Rectal smooth muscle tissue (tissue), 1 donor: ENCODE measurements around the gene LAT.

Experiments used
- H3K27ac ChIP-seq: one replicate; pipeline ENCODE4 v1.7.0; 2013; ENCODE audit warnings: low read depth, low read length, inconsistent platforms
- H3K27me3 ChIP-seq: one replicate; pipeline ENCODE4 v1.7.0; 2013; ENCODE audit warnings: low read length; ENCODE audit not compliant: control insufficient read depth, insufficient read depth
- H3K36me3 ChIP-seq: one replicate; pipeline ENCODE4 v1.7.0; 2013; ENCODE audit warnings: low read length; ENCODE audit not compliant: control insufficient read depth, insufficient read depth
- H3K4me1 ChIP-seq: one replicate; pipeline ENCODE4 v1.7.0; 2013; ENCODE audit warnings: low read length; ENCODE audit not compliant: control insufficient read depth, insufficient read depth
- H3K4me3 ChIP-seq: one replicate; pipeline ENCODE4 v1.7.0; 2013; ENCODE audit warnings: low read length
- H3K9ac ChIP-seq: one replicate; pipeline ENCODE4 v1.7.0; 2013; ENCODE audit warnings: low read length

The LAT gene

DNA sequence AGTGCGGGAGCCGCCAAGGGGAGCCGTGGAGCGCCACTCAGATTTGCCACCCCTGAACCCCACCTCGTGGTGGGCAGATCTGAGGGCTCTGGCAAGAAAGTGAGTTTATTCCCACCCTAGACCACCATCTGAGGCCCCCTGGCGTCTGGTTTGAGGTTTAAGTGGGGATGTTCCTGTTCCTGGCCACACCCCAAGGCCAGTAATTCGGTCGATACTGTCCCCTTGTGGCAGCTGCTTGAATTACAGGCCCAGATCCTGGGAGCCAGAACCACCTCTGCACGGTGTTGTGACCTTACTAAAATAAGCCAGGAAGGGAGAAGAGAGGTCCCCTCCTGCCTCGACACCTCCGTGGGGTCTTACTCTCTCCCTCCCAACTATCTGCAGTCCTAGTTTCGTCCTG lies 3.3 kb upstream of the LAT start:
- Histone ChIP-seq H3K9ac (no peak overlapping the region), H3K27ac (no peak overlapping the region), H3K4me3 (no peak overlapping the region), H3K36me3 (peaks cover 20% of the 10 kb centered on the region), H3K4me1 (no peaks in the 10 kb centered on the region), H3K27me3 (no peaks in the 10 kb centered on the region)

- H3K9ac ChIP-seq, result no peak overlapping the region
- H3K27me3 ChIP-seq, result no peaks in the 10 kb centered on the region
- H3K4me3 ChIP-seq, result no peak overlapping the region
- H3K27ac ChIP-seq, result no peak overlapping the region
- peaks cover 23% of the 10 kb centered on the region for H3K36me3 ChIP-seq
- H3K4me1 ChIP-seq, result no peaks in the 10 kb centered on the region
These were observed 2.4 kb upstream of the LAT start for GRCh38 chr16:28982418-28982817.

DNA sequence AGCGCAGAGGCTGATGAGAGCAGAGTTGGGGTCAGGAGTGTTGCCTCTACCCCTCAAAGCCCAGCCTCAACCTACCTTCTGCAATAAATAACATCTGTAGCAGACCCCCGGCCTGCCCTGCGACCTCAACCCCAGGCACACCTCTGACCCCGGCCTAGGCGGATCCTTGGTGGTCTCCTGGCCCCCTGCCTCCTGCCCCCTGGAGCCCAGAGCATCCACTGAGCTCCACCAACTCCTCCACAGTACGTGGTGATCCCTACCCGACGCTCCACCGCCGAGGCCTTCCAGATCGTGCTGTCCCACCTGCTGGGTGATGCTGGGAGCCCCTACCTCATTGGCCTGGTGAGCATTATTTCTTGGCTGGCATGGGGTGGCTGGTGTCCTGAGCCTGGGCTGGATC lies 1.9 kb upstream of the LAT start:
- H3K36me3 ChIP-seq, result peaks cover 22% of the 10 kb centered on the region
- no peak overlapping the region for H3K27ac ChIP-seq
- H3K4me3 ChIP-seq, result no peak overlapping the region
- H3K4me1 ChIP-seq, result no peaks in the 10 kb centered on the region
- H3K27me3 ChIP-seq, result no peaks in the 10 kb centered on the region
- H3K9ac ChIP-seq, result no peak overlapping the region

DNA sequence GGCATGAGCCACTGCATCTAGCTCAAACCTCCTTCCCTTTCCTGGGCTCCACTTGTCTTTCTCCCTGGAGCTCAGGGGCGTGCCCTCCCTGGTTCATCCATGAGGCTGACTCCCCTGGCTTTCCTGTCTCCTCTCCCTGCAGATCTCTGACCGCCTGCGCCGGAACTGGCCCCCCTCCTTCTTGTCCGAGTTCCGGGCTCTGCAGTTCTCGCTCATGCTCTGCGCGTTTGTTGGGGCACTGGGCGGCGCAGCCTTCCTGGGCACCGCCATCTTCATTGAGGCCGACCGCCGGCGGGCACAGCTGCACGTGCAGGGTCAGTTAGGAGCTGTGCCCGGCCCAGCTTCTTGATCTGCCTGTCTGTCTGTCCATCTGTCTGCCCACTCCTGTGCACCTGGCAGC lies 1.2 kb upstream of the LAT start:
- H3K4me1 ChIP-seq, result no peaks in the 10 kb centered on the region
- no peak overlapping the region for H3K27ac ChIP-seq
- no peaks in the 10 kb centered on the region for H3K27me3 ChIP-seq
- H3K36me3 ChIP-seq, result peaks cover 16% of the 10 kb centered on the region
- no peak overlapping the region for H3K9ac ChIP-seq
- H3K4me3 ChIP-seq, result no peak overlapping the region

GRCh38 chr16:28984091-28984490 lies 761 bp upstream of the LAT start:
- H3K4me3 ChIP-seq, result no peak overlapping the region
- no peaks in the 10 kb centered on the region for H3K4me1 ChIP-seq
- no peaks in the 10 kb centered on the region for H3K27me3 ChIP-seq
- H3K27ac ChIP-seq, result no peak overlapping the region
- peaks cover 16% of the 10 kb centered on the region for H3K36me3 ChIP-seq
- H3K9ac ChIP-seq, result no peak overlapping the region

GRCh38 chr16:28985211-28986041 lies 574 bp downstream of the LAT start:
- Histone ChIP-seq H3K27ac (no peak overlapping the region), H3K27me3 (no peaks in the 10 kb centered on the region), H3K4me1 (no peaks in the 10 kb centered on the region), H3K9ac (peak overlapping the region; percentile 38), H3K4me3 (peak overlapping the region; percentile 53), H3K36me3 (peaks cover 16% of the 10 kb centered on the region)

GRCh38 chr16:28986046-28986445 lies 1.2 kb downstream of the LAT start:
- H3K36me3 ChIP-seq, result peaks cover 16% of the 10 kb centered on the region
- H3K4me1 ChIP-seq, result no peaks in the 10 kb centered on the region
- no peak overlapping the region for H3K27ac ChIP-seq
- H3K9ac ChIP-seq, result no peak overlapping the region
- H3K27me3 ChIP-seq, result no peaks in the 10 kb centered on the region
- H3K4me3 ChIP-seq, result peak overlapping the region; percentile 53

- H3K4me1 ChIP-seq, result no peaks in the 10 kb centered on the region
- peak overlapping the region; percentile 18 for H3K4me3 ChIP-seq
- peaks cover 13% of the 10 kb centered on the region for H3K36me3 ChIP-seq
- no peaks in the 10 kb centered on the region for H3K27me3 ChIP-seq
- H3K9ac ChIP-seq, result no peak overlapping the region
- H3K27ac ChIP-seq, result no peak overlapping the region
These were observed 1.6 kb downstream of the LAT start for GRCh38 chr16:28986492-28986891.

GRCh38 chr16:28987170-28987853 lies 2.5 kb downstream of the LAT start:
- H3K4me3 ChIP-seq, result no peak overlapping the region
- H3K9ac ChIP-seq, result no peak overlapping the region
- peaks cover 7% of the 10 kb centered on the region for H3K36me3 ChIP-seq
- H3K27me3 ChIP-seq, result no peaks in the 10 kb centered on the region
- no peaks in the 10 kb centered on the region for H3K4me1 ChIP-seq
- H3K27ac ChIP-seq, result no peak overlapping the region

- Histone ChIP-seq H3K4me1 (no peaks in the 10 kb centered on the region), H3K9ac (no peak overlapping the region), H3K27me3 (no peaks in the 10 kb centered on the region), H3K27ac (no peak overlapping the region), H3K4me3 (no peak overlapping the region), H3K36me3 (peaks cover 3% of the 10 kb centered on the region)
These were observed 4.5 kb downstream of the LAT start for GRCh38 chr16:28989363-28989762.

GRCh38 chr16:28990375-28991040 lies 5.7 kb downstream of the LAT start:
- H3K27me3 ChIP-seq, result no peaks in the 10 kb centered on the region
- no peak overlapping the region for H3K27ac ChIP-seq
- H3K4me3 ChIP-seq, result no peak overlapping the region
- no peaks in the 10 kb centered on the region for H3K4me1 ChIP-seq
- peaks cover 3% of the 10 kb centered on the region for H3K36me3 ChIP-seq
- H3K9ac ChIP-seq, result no peak overlapping the region

GRCh38 chr16:28991687-28992086 lies 6.8 kb downstream of the LAT start:
- no peaks in the 10 kb centered on the region for H3K27me3 ChIP-seq
- peaks cover 2% of the 10 kb centered on the region for H3K36me3 ChIP-seq
- no peak overlapping the region for H3K27ac ChIP-seq
- H3K9ac ChIP-seq, result no peak overlapping the region
- H3K4me3 ChIP-seq, result no peak overlapping the region
- H3K4me1 ChIP-seq, result no peaks in the 10 kb centered on the region
